Body of pancreas (tissue), 4 donors: ENCODE data around the gene SLCO2B1.

Source experiments
- CTCF ChIP-seq, 7 experiments: fragments of 450-650 bp in 4 of 7; fragments of 200-600 bp in 3 of 7; sonication (generic) in 3 of 7; IDR thresholded peaks; one replicate each; pipeline ENCODE4 v1.5.1; 2016 to 2019; ENCODE audit warnings: antibody characterized with exemption in 7 of 7
- POLR2A ChIP-seq, 3 donors: fragments of 450-650 bp; IDR thresholded peaks; one replicate each; pipeline ENCODE4 v1.6.1; 2016; ENCODE audit warnings: antibody characterized with exemption in 3 of 3, mild to moderate bottlenecking in 2 of 3

- TF ChIP-seq POLR2A (IDR thresholded peaks at IDR 0.05) (no peak), CTCF (IDR thresholded peaks at IDR 0.05) (no peak)
Measured at GRCh38 chr11:75158241-75158640, 7.3 kb downstream of the SLCO2B1 start.
